Coronary artery (tissue), 2 donors: ENCODE results near the gene GLS.
"Not testable (repeated sequence)": the region's sequence is repeated elsewhere in the genome, so short reads cannot be mapped to it uniquely, and the experiment has no call there.

Source experiments
- DNase-seq: peaks from one replicate; pipeline ENCODE4 v3.0.0-alpha.2; 2017; ENCODE audit warnings: low spot score
- H3K27ac ChIP-seq, 2 donors: fragments of 200-600 bp; sonication (generic); one replicate each; pipeline ENCODE4 v1.5.1; 2016 to 2019
- H3K4me3 ChIP-seq: fragments of 200-600 bp; sonication (generic); 2 replicates; pipeline ENCODE4 v1.5.1; 2016; ENCODE audit warnings: mild to moderate bottlenecking, moderate library complexity
- TF ChIP-seq, protein P1 (sequence below): fragments of 200-600 bp; sonication (generic); IDR thresholded peaks from one replicate; pipeline ENCODE4 v1.5.1; 2019; ENCODE audit warnings: antibody characterized with exemption

GLS gene

DNA sequence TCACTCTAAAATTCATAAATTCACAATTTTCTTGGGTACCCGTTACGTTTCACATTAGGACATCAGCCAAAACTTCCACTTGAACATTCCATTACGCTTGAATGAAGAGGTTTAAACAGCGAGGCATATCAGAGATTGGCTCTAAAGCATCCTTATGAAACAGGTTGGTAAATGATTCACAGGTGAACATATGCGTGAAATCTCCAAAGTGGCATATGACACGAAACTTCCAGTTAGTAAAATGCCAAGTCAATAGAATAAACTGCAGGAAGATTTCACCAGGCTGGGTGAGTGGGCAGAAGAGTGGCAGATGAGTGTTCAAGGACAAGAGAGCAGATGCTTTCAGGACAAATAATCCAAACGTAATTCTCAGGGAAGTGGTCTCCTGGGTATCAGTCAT, 33.9 kb upstream of the GLS start:
- Histone ChIP-seq H3K4me3 (no peak overlapping the region), H3K27ac (no peak overlapping the region)
- no peak for DNase-seq
- TF ChIP-seq, protein P1, sequence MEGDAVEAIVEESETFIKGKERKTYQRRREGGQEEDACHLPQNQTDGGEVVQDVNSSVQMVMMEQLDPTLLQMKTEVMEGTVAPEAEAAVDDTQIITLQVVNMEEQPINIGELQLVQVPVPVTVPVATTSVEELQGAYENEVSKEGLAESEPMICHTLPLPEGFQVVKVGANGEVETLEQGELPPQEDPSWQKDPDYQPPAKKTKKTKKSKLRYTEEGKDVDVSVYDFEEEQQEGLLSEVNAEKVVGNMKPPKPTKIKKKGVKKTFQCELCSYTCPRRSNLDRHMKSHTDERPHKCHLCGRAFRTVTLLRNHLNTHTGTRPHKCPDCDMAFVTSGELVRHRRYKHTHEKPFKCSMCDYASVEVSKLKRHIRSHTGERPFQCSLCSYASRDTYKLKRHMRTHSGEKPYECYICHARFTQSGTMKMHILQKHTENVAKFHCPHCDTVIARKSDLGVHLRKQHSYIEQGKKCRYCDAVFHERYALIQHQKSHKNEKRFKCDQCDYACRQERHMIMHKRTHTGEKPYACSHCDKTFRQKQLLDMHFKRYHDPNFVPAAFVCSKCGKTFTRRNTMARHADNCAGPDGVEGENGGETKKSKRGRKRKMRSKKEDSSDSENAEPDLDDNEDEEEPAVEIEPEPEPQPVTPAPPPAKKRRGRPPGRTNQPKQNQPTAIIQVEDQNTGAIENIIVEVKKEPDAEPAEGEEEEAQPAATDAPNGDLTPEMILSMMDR: no peak

DNA sequence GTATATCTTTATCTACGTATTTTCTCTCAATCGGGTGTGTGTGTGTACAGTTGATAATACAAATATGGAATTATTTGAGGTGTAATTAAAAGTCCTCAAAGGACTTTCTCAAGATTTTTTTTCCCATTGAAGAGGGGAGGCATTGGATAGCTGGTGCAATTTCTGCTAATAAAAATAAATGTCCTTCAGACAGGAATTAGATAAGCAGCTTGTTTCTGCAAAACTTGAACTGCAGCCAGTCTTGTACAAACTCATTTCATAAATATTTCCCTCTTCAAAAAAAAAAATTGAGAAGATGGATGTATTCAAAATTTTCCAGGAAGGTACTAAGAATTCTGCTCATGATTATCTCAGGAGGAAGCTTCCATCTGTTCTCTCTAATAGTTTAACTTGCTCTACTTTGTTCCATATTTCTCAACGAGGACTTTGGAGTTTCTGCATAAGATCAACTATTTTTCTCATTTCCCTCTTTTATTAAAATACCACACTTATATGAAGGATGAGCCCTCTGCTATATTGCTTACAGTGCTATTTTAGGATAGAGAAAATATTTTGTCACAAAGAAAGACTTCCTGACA, 33.0 kb upstream of the GLS start:
- TF ChIP-seq, protein P1: no peak
- H3K4me3 ChIP-seq: no peak overlapping the region
- peak overlapping the region in 1 of 2 donors; percentile 9 for H3K27ac ChIP-seq
- DNase-seq: no peak

DNA sequence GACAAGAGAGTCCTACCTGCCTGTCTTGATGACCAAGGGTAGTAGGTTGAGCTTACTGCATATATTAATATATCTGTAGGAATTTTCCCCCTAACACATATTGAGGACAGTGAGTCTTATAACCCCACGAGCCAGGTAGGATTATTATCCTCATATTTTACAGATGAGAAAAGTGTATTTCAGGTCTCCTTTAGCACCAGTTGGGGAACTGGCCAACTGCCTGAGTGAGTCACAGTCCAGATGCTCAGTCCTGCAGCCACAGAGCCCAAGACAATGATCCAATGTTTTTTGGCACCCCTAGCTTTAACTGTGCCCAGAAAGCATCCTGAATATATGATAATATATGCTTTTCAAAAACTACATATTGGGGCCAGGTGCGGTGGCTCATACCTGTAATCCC, 30.8 kb upstream of the GLS start:
- Histone ChIP-seq H3K27ac (no peak overlapping the region), H3K4me3 (no peak overlapping the region)
- no peak for DNase-seq
- TF ChIP-seq, protein P1: no peak

DNA sequence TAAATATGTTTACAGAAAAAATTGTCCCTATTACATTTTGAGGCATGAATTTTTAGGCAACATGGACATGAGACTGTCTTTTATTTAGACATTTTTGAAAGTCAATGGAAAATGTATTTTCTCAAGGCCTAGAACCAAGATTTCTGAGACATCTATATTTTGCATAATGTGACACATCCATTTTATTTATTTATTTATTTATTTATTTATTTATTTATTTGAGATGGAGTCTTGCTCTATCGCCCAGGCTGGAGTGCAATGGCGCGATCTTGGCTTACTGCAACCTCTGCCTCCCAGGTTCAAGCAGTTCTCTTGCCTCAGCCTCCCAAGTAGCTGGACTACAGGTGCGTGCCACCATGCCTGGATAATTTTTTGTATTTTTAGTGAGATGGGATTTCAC, 27.6 kb upstream of the GLS start:
- not testable (repeated sequence) for H3K4me3 ChIP-seq, H3K27ac ChIP-seq, DNase-seq

DNA sequence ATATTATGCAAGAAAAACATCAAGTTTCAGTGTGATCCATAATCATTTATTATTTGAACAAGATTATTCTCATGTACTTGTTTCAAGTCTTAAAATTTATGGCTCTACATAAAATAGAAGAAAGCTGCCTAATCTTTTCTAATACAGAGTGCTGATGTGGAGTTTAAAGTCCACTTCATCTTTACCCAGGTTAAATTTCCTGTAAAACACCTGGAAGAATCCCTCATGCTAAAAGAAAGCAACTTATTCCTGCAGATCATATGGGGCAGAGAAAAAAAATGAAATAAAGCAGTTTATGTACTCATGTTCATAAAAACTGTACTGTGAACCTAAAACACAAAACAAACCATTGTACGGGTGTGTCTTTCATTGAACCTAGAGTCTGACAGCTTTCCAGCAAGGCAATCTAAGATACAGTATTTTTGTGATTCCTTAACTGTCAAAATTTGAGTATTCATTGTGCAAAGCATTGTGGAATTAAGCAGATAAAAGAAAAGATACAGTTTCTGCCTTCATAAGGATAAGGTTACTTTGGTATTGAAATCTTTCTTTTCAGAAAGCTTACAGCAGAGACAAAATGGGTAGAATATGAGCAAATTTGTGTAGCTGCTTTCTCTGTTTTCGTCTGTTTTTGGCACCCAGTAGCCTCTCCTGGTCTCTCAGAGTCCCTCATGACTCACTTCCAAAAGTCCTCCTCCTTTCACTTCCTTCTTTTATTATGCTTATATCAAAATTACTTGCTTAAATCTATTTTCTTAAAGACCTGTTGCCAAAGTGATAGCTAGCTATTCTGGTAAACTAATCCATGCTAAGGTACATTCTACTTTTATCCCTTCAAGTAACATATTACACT, 26.9 kb upstream of the GLS start:
- DNase-seq: no peak
- TF ChIP-seq, protein P1: no peak
- H3K4me3 ChIP-seq: no peak overlapping the region
- peak overlapping the region in 1 of 2 donors; percentile 20 for H3K27ac ChIP-seq

DNA sequence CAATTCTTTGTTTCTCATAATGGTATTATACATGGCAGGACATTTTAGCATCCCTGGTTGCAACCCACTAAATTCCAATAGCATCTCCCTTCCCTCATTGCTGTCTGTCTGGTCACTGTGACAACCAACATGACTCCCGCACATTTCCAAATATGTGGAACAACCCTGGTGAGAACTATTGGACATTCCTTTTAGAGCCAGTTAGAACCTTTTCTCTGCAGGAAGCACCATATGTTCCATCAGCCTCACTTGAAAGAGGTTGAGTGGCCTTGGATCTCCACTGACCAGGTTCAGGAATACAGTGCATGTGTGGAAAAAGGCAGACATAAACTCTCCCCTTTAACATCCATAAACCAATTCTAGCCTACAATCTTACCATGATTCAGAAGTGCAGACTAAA, 25.9 kb upstream of the GLS start:
- TF ChIP-seq, protein P1: no peak
- H3K27ac ChIP-seq: peak overlapping the region in 1 of 2 donors; percentile 20
- DNase-seq: no peak

DNA sequence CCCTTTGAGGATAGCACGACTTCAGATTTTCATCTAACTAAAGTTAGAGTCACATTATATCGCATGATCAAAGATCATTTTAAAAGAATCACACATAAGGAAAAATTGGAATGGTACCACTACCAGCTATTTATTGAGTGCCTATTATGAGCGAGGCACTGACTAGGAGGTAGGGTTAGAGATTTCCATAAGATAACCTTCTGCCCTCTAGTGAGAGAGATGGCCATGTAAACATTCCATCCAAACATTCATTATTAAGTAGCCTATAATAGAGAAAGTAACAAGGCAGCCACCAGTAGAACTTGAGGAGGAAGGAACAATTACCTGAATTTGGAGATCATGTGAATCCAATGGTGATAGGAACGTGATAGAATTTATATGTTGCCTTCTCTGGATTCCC, 25.4 kb upstream of the GLS start:
- H3K4me3 ChIP-seq: no peak overlapping the region
- no peak overlapping the region for H3K27ac ChIP-seq
- no peak for DNase-seq
- TF ChIP-seq, protein P1: no peak

More for the DNA sequence above, 25.9 kb upstream of the GLS start:
- no peak overlapping the region for H3K4me3 ChIP-seq
